SJSA1 (cell line): ENCODE results near the gene ANGPTL2. TPM values are rescaled to one million over a fixed set of nuclear protein-coding genes. Genes with fewer than 3 reads are reported as not detected.
"Not testable (repeated sequence)": the region's sequence is repeated elsewhere in the genome, so short reads cannot be mapped to it uniquely, and the experiment has no call there.

Experiments used
- DNase-seq, 2 experiments: peaks; one replicate each; pipeline ENCODE4 v3.0.0-alpha.2; 2015 to 2020; ENCODE audit warnings: low spot score in 2 of 2, low read depth in 1 of 2
- H3K27ac ChIP-seq: fragments of 250-450 bp; sonication (Bioruptor Pico); 2 replicates; pipeline ENCODE4 v1.5.1; 2020; ENCODE audit warnings: mild to moderate bottlenecking, moderate library complexity
- H3K27me3 ChIP-seq: fragments of 250-450 bp; sonication (Bioruptor Pico); replicated peaks from 2 replicates; pipeline ENCODE4 v1.5.1; 2020; ENCODE audit warnings: mild to moderate bottlenecking, moderate library complexity
- H3K36me3 ChIP-seq: fragments of 250-450 bp; sonication (Bioruptor Pico); 2 replicates; pipeline ENCODE4 v1.5.1; 2020; ENCODE audit warnings: mild to moderate bottlenecking
- H3K4me1 ChIP-seq: fragments of 250-450 bp; sonication (Bioruptor Pico); replicated peaks from 2 replicates; pipeline ENCODE4 v1.6.1; 2021; ENCODE audit warnings: mild to moderate bottlenecking
- H3K4me3 ChIP-seq: fragments of 250-450 bp; sonication (Bioruptor Pico); 2 replicates; pipeline ENCODE4 v1.5.1; 2020; ENCODE audit warnings: mild to moderate bottlenecking
- H3K9me3 ChIP-seq: fragments of 250-450 bp; sonication (Bioruptor Pico); replicated peaks from 2 replicates; pipeline ENCODE4 v1.5.1; 2020; ENCODE audit warnings: mild to moderate bottlenecking
- total RNA-seq: library from RNA; depleted of rRNA; stranded (reverse); fragments of >200 nt; shearing (Covaris generic); gene quantifications from 2 replicates; pipeline ENCODE4 v1.2.3, GENCODE V29; 2014

Gene ANGPTL2
- total RNA-seq, 1 experiment from 2014 or later = 3.8 TPM

GRCh38 chr9:127147251-127147650, 24.8 kb upstream of the ANGPTL2 start:
- DNase-seq = no peak
- no peaks in the 10 kb centered on the region for H3K36me3 ChIP-seq
- no peak overlapping the region for H3K27ac ChIP-seq
- peaks cover 17% of the 10 kb centered on the region for H3K4me1 ChIP-seq
- no peaks in the 10 kb centered on the region for H3K9me3 ChIP-seq
- H3K4me3 ChIP-seq = no peak overlapping the region
- H3K27me3 ChIP-seq = no peaks in the 10 kb centered on the region; the same call in 1 of the 2 replicates

- H3K4me3 ChIP-seq, H3K27ac ChIP-seq, H3K27me3 ChIP-seq, DNase-seq, H3K36me3 ChIP-seq, H3K9me3 ChIP-seq: not testable (repeated sequence)
- peaks cover 20% of the 10 kb centered on the region for H3K4me1 ChIP-seq
Measured at GRCh38 chr9:127146841-127147240, 24.4 kb upstream of the ANGPTL2 start.

- Histone ChIP-seq H3K4me3 (no peak overlapping the region), H3K4me1 (peaks cover 20% of the 10 kb centered on the region), H3K9me3 (no peaks in the 10 kb centered on the region), H3K27ac (no peak overlapping the region), H3K36me3 (no peaks in the 10 kb centered on the region), H3K27me3 (no peaks in the 10 kb centered on the region)
- peak in 1 of 2 experiments; percentile 21 for DNase-seq
Measured at GRCh38 chr9:127144670-127145445, 22.4 kb upstream of the ANGPTL2 start.

GRCh38 chr9:127143920-127144465, 21.6 kb upstream of the ANGPTL2 start:
- no peak for DNase-seq

GRCh38 chr9:127142931-127143464, 20.6 kb upstream of the ANGPTL2 start:
- Histone ChIP-seq H3K4me3 (no peak overlapping the region), H3K36me3 (no peaks in the 10 kb centered on the region), H3K4me1 (peaks cover 20% of the 10 kb centered on the region), H3K27ac (0 out of 2 replicates have a peak overlapping the region, but pooled peaks have one; percentile 25), H3K27me3 (no peaks in the 10 kb centered on the region), H3K9me3 (no peaks in the 10 kb centered on the region)
- DNase-seq = peak in 1 of 2 experiments; percentile 66

More at GRCh38 chr9:127143920-127144465, 21.6 kb upstream of the ANGPTL2 start:
- Histone ChIP-seq H3K4me3 (no peak overlapping the region), H3K27me3 (no peaks in the 10 kb centered on the region), H3K4me1 (peaks cover 20% of the 10 kb centered on the region), H3K27ac (no peak overlapping the region), H3K9me3 (no peaks in the 10 kb centered on the region), H3K36me3 (no peaks in the 10 kb centered on the region)

GRCh38 chr9:127142291-127142690, 19.9 kb upstream of the ANGPTL2 start:
- Histone ChIP-seq H3K4me3 (no peak overlapping the region), H3K27me3 (no peaks in the 10 kb centered on the region), H3K9me3 (no peaks in the 10 kb centered on the region), H3K27ac (no peak overlapping the region), H3K36me3 (no peaks in the 10 kb centered on the region), H3K4me1 (peaks cover 20% of the 10 kb centered on the region)
- no peak for DNase-seq

GRCh38 chr9:127140842-127141675, 18.6 kb upstream of the ANGPTL2 start:
- no peak overlapping the region for H3K4me3 ChIP-seq
- H3K27me3 ChIP-seq = no peaks in the 10 kb centered on the region
- H3K4me1 ChIP-seq = peaks cover 20% of the 10 kb centered on the region
- no peak overlapping the region for H3K27ac ChIP-seq
- H3K9me3 ChIP-seq = no peaks in the 10 kb centered on the region
- DNase-seq = no peak
- no peaks in the 10 kb centered on the region for H3K36me3 ChIP-seq

- no peaks in the 10 kb centered on the region for H3K36me3 ChIP-seq
- H3K27me3 ChIP-seq = no peaks in the 10 kb centered on the region
- H3K4me3 ChIP-seq = no peak overlapping the region
- DNase-seq = peak in 1 of 2 experiments; percentile 16
- H3K9me3 ChIP-seq = no peaks in the 10 kb centered on the region
- H3K27ac ChIP-seq = no peak overlapping the region
- H3K4me1 ChIP-seq = peaks cover 20% of the 10 kb centered on the region
Measured at GRCh38 chr9:127140181-127140580, 17.7 kb upstream of the ANGPTL2 start.

- no peak overlapping the region for H3K4me3 ChIP-seq
- H3K4me1 ChIP-seq = peaks cover 22% of the 10 kb centered on the region
- no peak overlapping the region for H3K27ac ChIP-seq
- H3K9me3 ChIP-seq = no peaks in the 10 kb centered on the region
- no peaks in the 10 kb centered on the region for H3K27me3 ChIP-seq
- no peaks in the 10 kb centered on the region for H3K36me3 ChIP-seq
- DNase-seq = peak in 1 of 2 experiments; percentile 13
Measured at GRCh38 chr9:127139775-127140174, 17.3 kb upstream of the ANGPTL2 start.

GRCh38 chr9:127139071-127139731, 16.8 kb upstream of the ANGPTL2 start:
- peak in 1 of 2 experiments; percentile 32 for DNase-seq
- no peaks in the 10 kb centered on the region for H3K27me3 ChIP-seq
- H3K9me3 ChIP-seq = no peaks in the 10 kb centered on the region
- H3K36me3 ChIP-seq = no peaks in the 10 kb centered on the region
- no peak overlapping the region for H3K27ac ChIP-seq
- H3K4me3 ChIP-seq = no peak overlapping the region
- peaks cover 28% of the 10 kb centered on the region for H3K4me1 ChIP-seq

- no peaks in the 10 kb centered on the region for H3K36me3 ChIP-seq
Measured at GRCh38 chr9:127138444-127138843, 16.0 kb upstream of the ANGPTL2 start.

GRCh38 chr9:127137640-127138360, 15.4 kb upstream of the ANGPTL2 start:
- Histone ChIP-seq H3K4me1 (peaks cover 30% of the 10 kb centered on the region), H3K36me3 (no peaks in the 10 kb centered on the region), H3K9me3 (no peaks in the 10 kb centered on the region), H3K27ac (no peak overlapping the region), H3K4me3 (no peak overlapping the region), H3K27me3 (no peaks in the 10 kb centered on the region)
- DNase-seq = peak in 1 of 2 experiments; percentile 28

More at GRCh38 chr9:127138444-127138843, 16.0 kb upstream of the ANGPTL2 start:
- H3K27me3 ChIP-seq = no peaks in the 10 kb centered on the region
- peak in 1 of 2 experiments; percentile 5 for DNase-seq
- H3K4me3 ChIP-seq = no peak overlapping the region
- no peak overlapping the region for H3K27ac ChIP-seq
- H3K9me3 ChIP-seq = no peaks in the 10 kb centered on the region
- H3K4me1 ChIP-seq = peaks cover 29% of the 10 kb centered on the region
